ENCODE data around the gene ZNF304. TPM values are rescaled to one million over a fixed set of nuclear protein-coding genes. Genes with fewer than 3 reads are reported as not detected.

The ZNF304 gene
- total and polyA plus RNA-seq, 9 of the 15 experiments (the other 6 are each of a cell fraction or from before 2014, with no cell fraction given), result 0.82 to 5.5 (median 3.6) TPM

- TF ChIP-seq DLX4 (CRISPR knock-in tag; IDR thresholded peaks at IDR 0.05) (no peak), CREB3L1 (IDR thresholded peaks at IDR 0.05; ENCODE audit: borderline replicate concordance, low read depth) (peak; percentile 76), BCL6 (CRISPR knock-in tag; IDR thresholded peaks at IDR 0.05) (no peak), DEAF1 (CRISPR knock-in tag; IDR thresholded peaks at IDR 0.05) (no peak), E4F1 (CRISPR knock-in tag; IDR thresholded peaks at IDR 0.05; ENCODE audit: borderline replicate concordance) (no peak), CGGBP1 (CRISPR knock-in tag; IDR thresholded peaks at IDR 0.05) (no peak), MAFK (IDR thresholded peaks at IDR 0.05; ENCODE audit: low read length) (no peak), TEAD2 (tag; IDR thresholded peaks at IDR 0.05) (no peak), SNRNP70 (optimal IDR thresholded peaks at IDR 0.05; ENCODE audit: low read depth, low read length) (no peak), NCOA6 (IDR thresholded peaks at IDR 0.05) (no peak)
- TF ChIP-seq, protein P1, sequence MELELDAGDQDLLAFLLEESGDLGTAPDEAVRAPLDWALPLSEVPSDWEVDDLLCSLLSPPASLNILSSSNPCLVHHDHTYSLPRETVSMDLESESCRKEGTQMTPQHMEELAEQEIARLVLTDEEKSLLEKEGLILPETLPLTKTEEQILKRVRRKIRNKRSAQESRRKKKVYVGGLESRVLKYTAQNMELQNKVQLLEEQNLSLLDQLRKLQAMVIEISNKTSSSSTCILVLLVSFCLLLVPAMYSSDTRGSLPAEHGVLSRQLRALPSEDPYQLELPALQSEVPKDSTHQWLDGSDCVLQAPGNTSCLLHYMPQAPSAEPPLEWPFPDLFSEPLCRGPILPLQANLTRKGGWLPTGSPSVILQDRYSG (tag; conservative IDR thresholded peaks at IDR 0.05; ENCODE audit: low read depth), result no peak
- TF ChIP-seq, protein P2, sequence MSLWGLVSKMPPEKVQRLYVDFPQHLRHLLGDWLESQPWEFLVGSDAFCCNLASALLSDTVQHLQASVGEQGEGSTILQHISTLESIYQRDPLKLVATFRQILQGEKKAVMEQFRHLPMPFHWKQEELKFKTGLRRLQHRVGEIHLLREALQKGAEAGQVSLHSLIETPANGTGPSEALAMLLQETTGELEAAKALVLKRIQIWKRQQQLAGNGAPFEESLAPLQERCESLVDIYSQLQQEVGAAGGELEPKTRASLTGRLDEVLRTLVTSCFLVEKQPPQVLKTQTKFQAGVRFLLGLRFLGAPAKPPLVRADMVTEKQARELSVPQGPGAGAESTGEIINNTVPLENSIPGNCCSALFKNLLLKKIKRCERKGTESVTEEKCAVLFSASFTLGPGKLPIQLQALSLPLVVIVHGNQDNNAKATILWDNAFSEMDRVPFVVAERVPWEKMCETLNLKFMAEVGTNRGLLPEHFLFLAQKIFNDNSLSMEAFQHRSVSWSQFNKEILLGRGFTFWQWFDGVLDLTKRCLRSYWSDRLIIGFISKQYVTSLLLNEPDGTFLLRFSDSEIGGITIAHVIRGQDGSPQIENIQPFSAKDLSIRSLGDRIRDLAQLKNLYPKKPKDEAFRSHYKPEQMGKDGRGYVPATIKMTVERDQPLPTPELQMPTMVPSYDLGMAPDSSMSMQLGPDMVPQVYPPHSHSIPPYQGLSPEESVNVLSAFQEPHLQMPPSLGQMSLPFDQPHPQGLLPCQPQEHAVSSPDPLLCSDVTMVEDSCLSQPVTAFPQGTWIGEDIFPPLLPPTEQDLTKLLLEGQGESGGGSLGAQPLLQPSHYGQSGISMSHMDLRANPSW (CRISPR knock-in tag; IDR thresholded peaks at IDR 0.05), result no peak
- TF ChIP-seq, protein P3, sequence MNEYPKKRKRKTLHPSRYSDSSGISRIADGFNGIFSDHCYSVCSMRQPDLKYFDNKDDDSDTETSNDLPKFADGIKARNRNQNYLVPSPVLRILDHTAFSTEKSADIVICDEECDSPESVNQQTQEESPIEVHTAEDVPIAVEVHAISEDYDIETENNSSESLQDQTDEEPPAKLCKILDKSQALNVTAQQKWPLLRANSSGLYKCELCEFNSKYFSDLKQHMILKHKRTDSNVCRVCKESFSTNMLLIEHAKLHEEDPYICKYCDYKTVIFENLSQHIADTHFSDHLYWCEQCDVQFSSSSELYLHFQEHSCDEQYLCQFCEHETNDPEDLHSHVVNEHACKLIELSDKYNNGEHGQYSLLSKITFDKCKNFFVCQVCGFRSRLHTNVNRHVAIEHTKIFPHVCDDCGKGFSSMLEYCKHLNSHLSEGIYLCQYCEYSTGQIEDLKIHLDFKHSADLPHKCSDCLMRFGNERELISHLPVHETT (CRISPR knock-in tag; conservative IDR thresholded peaks at IDR 0.05 in 1 of 2, IDR thresholded peaks at IDR 0.05 in 1 of 2), result no peak
Measured at GRCh38 chr19:57350877-57351805, at the start of gene ZNF304 (continued).
